Stomach (tissue), 9 donors: ENCODE results near the gene AFF1. TPM values are rescaled to one million over a fixed set of nuclear protein-coding genes. Genes with fewer than 3 reads are reported as not detected.

ENCODE experiments used
- DNase-seq, 2 donors: peaks; one replicate each; pipeline versions ENCODE4 v3.0.0 to v3.0.0-alpha.2; 2013 to 2019
- H3K27ac ChIP-seq, 5 donors: fragments of 200-600 bp in 4 of 5; sonication (generic) in 4 of 5; one replicate each; pipeline ENCODE4 v1.5.1; 2013 to 2019; ENCODE audit warnings: mild to moderate bottlenecking in 1 of 5, moderate library complexity in 1 of 5
- H3K27me3 ChIP-seq, 3 donors: fragments of 200-600 bp; sonication (generic); one replicate each; pipeline ENCODE4 v1.5.1; 2017 to 2019; ENCODE audit warnings: mixed run types in 1 of 3
- H3K36me3 ChIP-seq, 4 donors: fragments of 200-600 bp; sonication (generic); 1 replicate in 3 of 4; 2 replicates in 1 of 4; pipeline ENCODE4 v1.5.1; 2016 to 2019
- H3K4me1 ChIP-seq, 4 donors: fragments of 200-600 bp; sonication (generic); one replicate each; pipeline ENCODE4 v1.5.1; 2016 to 2019
- H3K4me3 ChIP-seq, 4 donors: fragments of 200-600 bp; sonication (generic) in 3 of 4; one replicate each; pipeline ENCODE4 v1.5.1; 2016 to 2019; ENCODE audit warnings: mild to moderate bottlenecking in 1 of 4
- H3K9me3 ChIP-seq, 4 donors: fragments of 200-600 bp; sonication (generic); one replicate each; pipeline ENCODE4 v1.5.1; 2016 to 2019
- EP300 ChIP-seq: sonication (generic); formaldehyde crosslinking; IDR thresholded peaks from one replicate; pipeline ENCODE4 v1.6.1; 2017; ENCODE audit warnings: antibody characterized with exemption
- POLR2A ChIP-seq, 4 donors: fragments of 450-650 bp; IDR thresholded peaks; one replicate each; pipeline ENCODE4 v1.6.1; 2016; ENCODE audit warnings: antibody characterized with exemption in 4 of 4, control low read depth in 2 of 4, mild to moderate bottlenecking in 1 of 4, moderate library complexity in 1 of 4
- POLR2AphosphoS5 ChIP-seq, 3 donors: sonication (generic); formaldehyde crosslinking; IDR thresholded peaks; one replicate each; pipeline ENCODE4 v1.6.1; 2016; ENCODE audit warnings: antibody characterized with exemption in 3 of 3
- WGBS, 5 donors: extraction: QIAGEN DNeasy Blood & Tissue Kit in 3 of 5; methylation state at CpG; one replicate each; pipeline versions ENCODE4 v1.1.5 to v1.1.7; 2013 to 2018; 5-methylcytosine and 5-hydroxymethylcytosine counted together
- intact Hi-C: fragments of 100-400 bp; cut with DNase I; formaldehyde crosslinking; loops from one replicate; pipeline ENCODE4 v1.15.1; 2023; ENCODE audit warnings: low total_unique reads
- polyA plus RNA-seq, 3 donors: library from polyadenylated mRNA; stranded (reverse); fragments of 200-250 nt; gene quantifications; one replicate each; pipeline ENCODE4 v1.2.3, GENCODE V29; 2013
- total RNA-seq, 5 donors: library from RNA; depleted of rRNA; stranded (reverse); fragments of >200 nt; gene quantifications; one replicate each; pipeline versions ENCODE4 v1.1.0 to v1.2.3, GENCODE V29; 2014 to 2016
- TF ChIP-seq, protein P1 (sequence below), 7 experiments: fragments of 450-650 bp in 4 of 7; fragments of 200-600 bp in 3 of 7; sonication (generic) in 3 of 7; IDR thresholded peaks; one replicate each; pipeline ENCODE4 v1.5.1; 2016 to 2019; ENCODE audit warnings: antibody characterized with exemption in 7 of 7, control low read depth in 2 of 7, mild to moderate bottlenecking in 1 of 7
- donor health status: healthy with polysubstance abuse.
- donor health status: Bipolar disorder and iron deficiency.
- donor health status: healthy.

AFF1 gene
- total and polyA plus RNA-seq, 8 donors, result 6.9 to 177 (median 59.1) TPM

DNA sequence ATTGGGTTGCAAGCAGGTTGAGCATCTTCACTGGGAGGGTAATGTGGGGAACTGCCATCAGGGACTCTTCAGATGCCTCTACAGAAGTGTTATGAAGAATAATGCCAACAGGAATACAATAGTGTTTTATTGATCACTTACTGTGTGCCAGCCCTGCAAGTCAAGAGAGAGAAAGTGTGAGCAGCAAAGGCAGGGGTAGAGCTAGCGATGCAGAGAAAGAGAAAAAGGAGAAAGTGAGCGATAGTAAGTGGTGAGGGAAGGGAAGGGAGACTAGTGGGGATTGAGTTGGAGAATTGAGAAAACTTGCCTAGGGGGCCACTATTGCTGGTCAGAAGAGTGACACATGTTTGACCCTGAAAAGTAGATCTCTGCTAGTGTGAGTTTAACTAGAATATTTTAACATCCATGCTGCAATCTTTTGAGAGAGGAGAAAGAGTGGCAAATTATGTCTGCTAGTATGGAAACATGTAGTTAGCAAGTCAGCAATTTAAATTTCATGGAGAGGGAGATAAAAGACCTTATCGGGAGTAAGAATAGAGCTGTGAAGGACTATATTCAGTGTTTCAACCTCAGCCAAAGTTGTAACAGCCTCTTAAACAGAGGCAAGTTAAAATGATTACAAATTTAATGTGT lies 12.2 kb downstream of the AFF1 start:
- Histone ChIP-seq H3K27me3 (no peaks in the 10 kb centered on the region), H3K9me3 (no peaks in the 10 kb centered on the region), H3K27ac (peak overlapping the region in 2 of 5 donors; percentile 7 to 15), H3K4me3 (no peak overlapping the region), H3K4me1 (peaks cover 12 to 78% (median 53%) of the 10 kb centered on the region in 4 donors), H3K36me3 (peaks cover 0 to 21% (median 11%) of the 10 kb centered on the region in 4 donors)
- intact Hi-C loops, result loop anchor here (10.0 kb wide), 1 partner anchor 48 kb away; no protein-coding TSS in a partner anchor
- TF ChIP-seq EP300, result no peak
- TF ChIP-seq, protein P1, sequence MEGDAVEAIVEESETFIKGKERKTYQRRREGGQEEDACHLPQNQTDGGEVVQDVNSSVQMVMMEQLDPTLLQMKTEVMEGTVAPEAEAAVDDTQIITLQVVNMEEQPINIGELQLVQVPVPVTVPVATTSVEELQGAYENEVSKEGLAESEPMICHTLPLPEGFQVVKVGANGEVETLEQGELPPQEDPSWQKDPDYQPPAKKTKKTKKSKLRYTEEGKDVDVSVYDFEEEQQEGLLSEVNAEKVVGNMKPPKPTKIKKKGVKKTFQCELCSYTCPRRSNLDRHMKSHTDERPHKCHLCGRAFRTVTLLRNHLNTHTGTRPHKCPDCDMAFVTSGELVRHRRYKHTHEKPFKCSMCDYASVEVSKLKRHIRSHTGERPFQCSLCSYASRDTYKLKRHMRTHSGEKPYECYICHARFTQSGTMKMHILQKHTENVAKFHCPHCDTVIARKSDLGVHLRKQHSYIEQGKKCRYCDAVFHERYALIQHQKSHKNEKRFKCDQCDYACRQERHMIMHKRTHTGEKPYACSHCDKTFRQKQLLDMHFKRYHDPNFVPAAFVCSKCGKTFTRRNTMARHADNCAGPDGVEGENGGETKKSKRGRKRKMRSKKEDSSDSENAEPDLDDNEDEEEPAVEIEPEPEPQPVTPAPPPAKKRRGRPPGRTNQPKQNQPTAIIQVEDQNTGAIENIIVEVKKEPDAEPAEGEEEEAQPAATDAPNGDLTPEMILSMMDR (IDR thresholded peaks at IDR 0.05), result no peak
- no peak for TF ChIP-seq POLR2AphosphoS5 (IDR thresholded peaks at IDR 0.05)
- TF ChIP-seq POLR2A (IDR thresholded peaks at IDR 0.05), result no peak
- DNase-seq, result no peak
- WGBS, 5 donors, result 67 to 72% (median 70%) methylated on average over 3 of the region's 3 CpGs

DNA sequence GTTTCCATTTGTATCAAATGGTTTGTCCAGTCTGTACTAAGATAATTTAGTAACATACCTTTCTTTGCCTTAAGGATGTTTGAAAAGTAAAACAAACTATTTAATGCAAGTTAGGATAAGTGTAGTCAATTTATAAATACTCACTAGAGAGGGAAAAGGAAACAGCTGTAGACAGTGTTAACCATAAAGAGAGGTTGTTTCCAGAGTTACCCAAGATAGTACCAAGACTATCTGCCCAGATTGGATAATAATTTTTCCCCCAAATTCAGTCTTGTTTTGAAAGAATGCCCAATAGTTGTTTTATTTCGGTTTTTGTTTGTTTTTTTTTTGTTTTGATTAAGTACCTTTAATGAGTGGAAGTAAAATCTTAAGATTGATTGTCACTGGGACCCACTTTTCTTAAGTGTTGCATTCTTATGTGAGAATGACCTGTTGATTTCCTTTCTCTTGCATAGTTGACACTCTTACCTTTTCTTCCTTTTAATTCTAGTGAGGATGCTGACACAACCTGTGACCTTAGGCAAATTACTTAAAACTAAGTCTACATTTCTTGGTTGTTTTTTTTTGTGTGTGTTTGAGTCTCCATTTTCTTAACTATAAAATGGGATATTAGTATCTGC lies 12.8 kb downstream of the AFF1 start:
- Histone ChIP-seq H3K4me1 (peaks cover 9 to 73% (median 48%) of the 10 kb centered on the region in 4 donors), H3K27ac (peak overlapping the region in 2 of 5 donors; percentile 7 to 15), H3K4me3 (no peak overlapping the region), H3K27me3 (no peaks in the 10 kb centered on the region), H3K36me3 (peaks cover 0 to 24% (median 11%) of the 10 kb centered on the region in 4 donors), H3K9me3 (no peaks in the 10 kb centered on the region)
- TF ChIP-seq, protein P1 (IDR thresholded peaks at IDR 0.05), result no peak
- TF ChIP-seq EP300, result no peak
- no peak for TF ChIP-seq POLR2A (IDR thresholded peaks at IDR 0.05)
- TF ChIP-seq POLR2AphosphoS5 (IDR thresholded peaks at IDR 0.05), result no peak
- intact Hi-C loops, result loop anchor here (10.0 kb wide), 1 partner anchor 47 kb away; no protein-coding TSS in a partner anchor
- WGBS, 5 donors, result 0 to 13% (median 6%) methylated on average over 1 of the region's 1 CpG
- no peak for DNase-seq

DNA sequence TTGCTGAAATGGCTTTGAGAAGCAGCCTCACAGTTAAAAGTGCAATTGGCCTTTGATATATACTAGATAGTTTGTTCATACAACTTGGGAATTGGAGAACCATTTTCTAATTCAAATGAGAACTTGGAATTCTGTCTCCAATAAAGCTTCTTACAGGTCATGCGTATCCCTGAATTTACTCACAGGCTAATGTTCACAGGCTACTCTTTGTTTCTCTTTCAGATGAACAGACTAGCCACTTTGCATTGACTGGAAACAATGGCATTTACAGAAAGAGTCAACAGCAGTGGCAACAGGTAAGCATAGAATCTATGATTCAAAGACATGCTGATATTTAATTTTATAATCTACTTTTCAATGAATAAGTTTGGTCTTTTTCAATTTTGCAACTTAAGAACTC lies 13.5 kb downstream of the AFF1 start:
- Histone ChIP-seq H3K4me3 (no peak overlapping the region), H3K27ac (peak overlapping the region in 1 of 5 donors; percentile 15), H3K4me1 (peaks cover 4 to 72% (median 45%) of the 10 kb centered on the region in 4 donors), H3K9me3 (no peaks in the 10 kb centered on the region), H3K27me3 (no peaks in the 10 kb centered on the region), H3K36me3 (peaks cover 0 to 24% (median 11%) of the 10 kb centered on the region in 4 donors)
- TF ChIP-seq, protein P1 (IDR thresholded peaks at IDR 0.05), result no peak
- no peak for TF ChIP-seq EP300
- TF ChIP-seq POLR2AphosphoS5 (IDR thresholded peaks at IDR 0.05), result no peak
- TF ChIP-seq POLR2A (IDR thresholded peaks at IDR 0.05), result no peak
- intact Hi-C loops, result loop anchor here (10.0 kb wide), 1 partner anchor 47 kb away; no protein-coding TSS in a partner anchor
- no peak for DNase-seq
- WGBS, 5 donors, result 51 to 78% (median 68%) methylated on average over 1 of the region's 1 CpG

DNA sequence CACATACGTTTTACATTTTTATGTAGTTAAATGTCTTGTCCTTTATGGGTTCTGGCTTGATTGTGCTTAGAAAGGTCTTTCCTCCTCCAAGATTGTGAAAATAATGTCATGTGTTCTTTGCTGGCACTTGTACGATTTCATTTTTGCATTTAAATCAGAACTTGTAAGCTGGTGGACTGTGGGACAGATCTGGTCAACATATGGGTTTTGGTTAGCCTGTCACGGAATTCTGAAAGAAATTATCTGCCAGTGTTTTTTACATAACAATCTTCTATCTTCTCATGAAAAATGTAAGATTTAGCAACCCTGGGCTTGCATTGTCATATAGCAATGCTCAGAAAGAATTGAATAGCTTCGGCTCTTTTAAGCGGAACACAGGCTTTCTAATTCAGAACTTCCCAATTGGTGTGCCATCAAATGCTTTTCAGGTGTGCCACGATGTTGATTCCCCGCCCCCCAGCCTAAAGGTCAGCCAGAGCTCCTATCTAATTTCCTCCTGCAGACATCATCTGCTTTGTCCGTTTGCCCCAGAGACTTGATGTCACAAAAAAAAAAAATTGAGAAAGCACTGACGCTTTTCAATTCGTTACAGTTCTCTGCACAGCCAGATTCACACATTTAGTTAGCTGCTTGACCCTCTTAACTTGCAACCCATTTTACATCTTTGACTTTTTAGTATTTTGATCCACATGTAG lies 16.2 kb downstream of the AFF1 start:
- H3K9me3 ChIP-seq, result no peaks in the 10 kb centered on the region
- intact Hi-C loops, result no loop called here
- 74 to 76% (median 75%) methylated on average over 10 of the region's 10 CpGs for WGBS, 5 donors

More for the DNA sequence above, 16.2 kb downstream of the AFF1 start:
- H3K36me3 ChIP-seq, result peaks cover 0 to 24% (median 11%) of the 10 kb centered on the region in 4 donors
- no peak overlapping the region for H3K27ac ChIP-seq
- no peaks in the 10 kb centered on the region for H3K27me3 ChIP-seq
- H3K4me1 ChIP-seq, result peaks cover 4 to 64% (median 38%) of the 10 kb centered on the region in 4 donors
- no peak overlapping the region for H3K4me3 ChIP-seq
- no peak for DNase-seq
- TF ChIP-seq EP300, result no peak
- TF ChIP-seq, protein P1 (IDR thresholded peaks at IDR 0.05), result no peak
- TF ChIP-seq POLR2A (IDR thresholded peaks at IDR 0.05), result no peak
- TF ChIP-seq POLR2AphosphoS5 (IDR thresholded peaks at IDR 0.05), result no peak
